HUDEP-2 (cell line): Measurements from ENCODE around the gene RAB12.

Source experiments
- DNase-seq, 76 experiments: peaks; one replicate each; lab custom pipeline; 2025; ENCODE audit not compliant: unreplicated experiment in 76 of 76; lab: John Stamatoyannopoulos, UW

Gene RAB12

DNA sequence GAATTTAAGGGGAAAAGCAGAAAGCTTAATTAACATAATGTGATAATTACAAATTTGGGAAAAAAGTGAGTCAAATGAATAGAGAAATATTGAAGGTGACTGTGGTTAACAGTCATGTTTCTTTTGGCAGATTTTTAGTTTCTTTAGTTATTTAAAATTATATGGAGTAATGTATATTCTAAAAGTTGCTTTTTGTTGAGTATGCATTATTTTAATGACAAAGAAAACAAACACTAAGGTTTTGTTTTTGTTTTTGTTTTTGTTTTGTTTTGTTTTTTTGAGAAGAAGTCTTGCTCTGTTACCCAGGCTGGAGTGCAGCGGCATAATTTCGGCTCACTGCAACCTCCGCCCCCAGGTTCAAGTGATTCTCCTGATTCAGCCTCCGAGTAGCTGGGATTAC lies 65.8 kb downstream of the RAB12 start:
- DNase-seq: no peak

DNA sequence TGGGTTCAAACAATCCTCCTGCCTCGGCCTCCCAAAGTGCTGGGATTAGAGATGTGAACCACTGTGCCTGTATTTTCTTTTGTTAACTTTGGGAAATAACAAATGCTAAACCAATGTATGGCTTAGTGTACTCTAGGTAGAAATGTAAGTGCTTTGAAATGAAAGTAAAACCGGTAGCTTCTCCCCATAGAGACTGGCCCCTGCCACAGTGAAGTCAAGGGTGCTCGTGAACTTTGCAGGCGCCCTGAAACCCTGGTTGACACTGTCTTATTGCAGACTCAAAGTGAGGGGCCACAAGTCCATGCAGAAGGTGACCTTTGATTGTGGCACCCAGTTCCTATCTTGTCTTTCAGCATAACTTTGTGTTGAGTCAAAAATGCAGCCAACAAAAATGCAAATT lies 72.0 kb downstream of the RAB12 start:
- no peak for DNase-seq

DNA sequence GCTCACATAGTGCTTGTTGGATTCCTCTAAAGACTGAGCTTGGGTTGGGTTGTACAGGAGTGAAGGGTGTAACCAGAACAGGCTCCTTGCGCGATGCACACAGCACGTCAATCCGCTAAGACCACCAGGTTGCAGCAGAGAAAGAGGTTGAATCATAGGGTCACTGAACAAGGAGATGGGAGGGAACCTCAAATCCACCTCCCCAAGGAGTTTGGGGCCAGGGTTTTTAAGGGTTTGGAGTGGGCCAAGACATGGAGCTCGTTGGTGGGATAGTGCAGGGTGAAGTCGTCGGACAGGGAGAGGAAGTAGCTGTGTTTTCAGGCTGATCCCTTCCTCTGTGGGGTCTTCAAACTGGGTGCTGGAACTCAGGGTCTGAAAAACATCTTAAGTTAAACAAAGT lies 75.3 kb downstream of the RAB12 start:
- DNase-seq: no peak

DNA sequence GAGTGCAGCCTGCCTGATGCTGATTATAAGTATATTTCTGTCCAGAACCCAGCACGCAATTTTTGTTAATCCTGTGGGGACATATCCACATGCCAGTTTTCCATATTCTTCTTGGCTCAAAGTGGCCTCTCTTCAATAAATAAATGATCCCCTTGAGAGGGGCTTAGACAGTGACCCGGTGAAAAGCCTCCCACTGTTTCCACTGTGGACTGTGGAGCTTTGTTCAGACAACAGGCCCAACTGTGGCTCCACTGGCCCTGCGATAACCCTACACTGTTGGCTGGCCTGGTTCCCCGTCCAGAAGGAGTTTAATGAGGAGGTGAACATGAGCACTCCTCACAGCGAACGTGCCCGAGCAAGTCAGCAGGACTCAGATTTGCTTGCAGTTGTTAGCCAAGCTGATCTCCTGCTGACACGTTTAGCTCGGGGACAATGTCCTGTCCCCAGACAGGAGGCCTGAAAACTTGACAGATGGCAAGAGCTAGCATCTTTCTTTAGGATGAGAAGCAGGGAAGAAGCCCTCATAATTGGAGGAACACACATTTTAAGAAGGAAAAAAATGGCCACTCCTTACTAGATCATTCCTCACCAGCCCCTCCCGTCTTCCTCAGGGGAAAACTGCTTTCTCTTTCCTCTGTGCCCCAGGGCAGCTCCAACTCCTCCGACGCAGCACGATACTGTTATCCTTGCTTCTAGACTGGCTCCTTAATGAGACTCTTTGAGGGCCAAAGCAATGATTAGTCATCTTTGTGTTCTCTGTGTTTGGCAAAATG lies 76.1 kb downstream of the RAB12 start:
- DNase-seq: no peak

DNA sequence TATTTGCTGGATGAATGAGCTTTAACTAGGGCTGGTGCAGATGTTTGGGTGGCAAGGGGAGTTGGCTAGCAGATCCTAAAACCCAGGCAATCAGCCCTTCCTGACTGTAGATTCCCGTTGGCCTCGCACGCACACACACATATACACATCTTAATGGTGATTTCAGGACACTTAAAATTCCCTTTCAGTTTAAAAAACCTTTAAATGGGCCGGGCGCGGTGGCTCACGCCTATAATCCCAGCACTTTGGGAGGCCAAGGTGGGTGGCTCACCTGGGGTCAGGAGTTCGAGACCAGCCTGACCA lies 76.6 kb downstream of the RAB12 start:
- no peak for DNase-seq

DNA sequence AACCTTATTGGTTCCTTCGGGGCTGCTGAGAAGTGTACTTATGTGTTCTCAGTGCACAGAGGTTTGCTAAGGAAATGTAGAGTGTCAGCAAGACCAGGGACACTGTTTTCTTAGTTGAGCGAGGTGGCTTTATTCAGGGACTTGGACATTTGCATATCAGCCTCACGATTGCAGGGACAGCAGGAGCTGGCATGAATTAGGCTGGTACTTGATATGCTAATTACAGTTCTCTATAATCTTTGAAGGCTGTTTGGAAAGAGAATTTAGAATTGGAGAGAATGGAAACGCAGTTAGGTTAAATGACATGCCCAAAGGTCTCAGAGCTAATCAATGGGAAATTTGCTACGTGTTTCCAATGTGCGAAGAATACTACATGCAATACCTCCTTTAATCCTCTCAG lies 77.4 kb downstream of the RAB12 start:
- no peak for DNase-seq

DNA sequence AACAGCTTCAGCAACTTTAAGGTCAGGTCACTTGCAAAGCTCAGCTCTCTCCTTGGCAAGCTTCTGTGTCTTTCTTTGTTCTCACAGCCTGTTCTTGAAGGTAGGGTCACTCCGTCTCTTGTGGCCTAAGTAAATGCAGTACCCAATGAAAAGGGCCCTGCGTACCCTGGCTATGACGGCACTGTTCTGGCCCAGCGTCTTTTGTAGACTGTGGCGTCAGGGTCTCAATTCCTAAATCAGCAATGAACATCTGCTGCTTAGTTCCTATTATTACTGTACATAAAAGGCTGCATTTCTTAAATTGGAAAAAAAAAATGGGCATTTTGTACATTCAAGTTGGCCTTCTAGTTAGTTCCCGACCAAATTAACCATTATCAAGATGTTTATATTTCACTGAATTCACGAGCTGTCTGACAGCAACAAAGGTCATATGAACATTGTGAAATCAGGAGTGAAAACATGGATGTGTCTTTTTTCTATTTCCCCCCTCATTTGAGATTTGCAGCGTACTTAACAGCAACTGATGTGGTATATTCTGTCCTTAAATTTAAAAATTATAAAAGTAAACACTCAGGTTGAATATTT lies 79.1 kb downstream of the RAB12 start:
- DNase-seq: no peak

DNA sequence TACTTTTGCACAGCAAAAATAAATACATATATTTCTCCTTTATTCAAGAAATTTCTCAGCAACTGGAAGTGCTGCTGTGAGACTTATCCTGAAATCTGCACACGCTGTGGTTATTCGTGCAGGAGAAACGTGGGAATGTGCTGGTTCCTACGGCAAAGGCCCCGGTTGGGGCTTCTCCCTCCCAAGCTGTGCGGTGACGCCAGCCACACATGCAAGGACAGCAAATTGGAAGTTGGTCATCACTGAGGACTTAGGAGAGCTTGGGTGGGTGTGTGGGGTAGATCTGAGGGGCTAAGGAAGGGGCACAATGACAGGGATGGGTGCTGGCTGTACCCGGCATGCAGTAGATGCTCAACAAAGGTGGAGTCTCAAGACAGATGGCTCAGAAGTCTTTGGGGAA lies 79.6 kb downstream of the RAB12 start:
- DNase-seq: no peak
